ENCODE results near the gene BTBD9. TPM values are rescaled to one million over a fixed set of nuclear protein-coding genes. Genes with fewer than 3 reads are reported as not detected.

The BTBD9 gene
- total RNA-seq, 1 experiment from 2014 or later: 10.8 TPM

DNA sequence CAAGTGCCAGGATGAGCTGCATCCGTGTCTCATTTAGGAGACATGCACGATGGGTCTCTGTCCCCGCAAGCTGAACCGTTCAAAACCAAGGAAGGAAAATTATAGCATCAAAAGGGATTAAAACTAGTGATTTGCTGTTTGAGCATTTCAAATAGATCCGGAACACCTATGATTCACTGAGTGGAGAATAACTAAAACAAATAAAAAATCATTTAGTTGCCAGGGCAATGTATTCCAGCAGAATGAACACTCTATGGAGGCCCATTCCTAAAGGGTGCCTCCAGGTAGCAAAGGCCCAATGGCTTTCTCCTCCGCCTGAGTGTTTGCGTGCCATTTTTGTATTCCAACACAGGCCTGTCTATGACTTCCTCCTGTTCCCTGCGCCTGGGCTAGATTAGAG lies 465.4 kb downstream of the BTBD9 start:
- Histone ChIP-seq H3K27me3 (ENCODE audit: insufficient read depth, low read depth) (no peaks in the 10 kb centered on the region), H3K36me3 (ENCODE audit: low read depth) (no peaks in the 10 kb centered on the region), H3K9me2 (ENCODE audit: insufficient read depth) (no peaks in the 10 kb centered on the region), H2AFZ (no peak overlapping the region), H4K20me1 (ENCODE audit: insufficient read depth) (no peaks in the 10 kb centered on the region; the same call in 1 of the 2 replicates), H3K4me3 (no peak overlapping the region), H3K27ac (no peak overlapping the region), H3K4me2 (no peak overlapping the region), H3K4me1 (replicated peaks; ENCODE audit: insufficient read depth) (no peaks in the 10 kb centered on the region), H3F3A (ENCODE audit: insufficient read depth, low read depth) (no peaks in the 10 kb centered on the region), H3K79me2 (ENCODE audit: low read depth) (no peaks in the 10 kb centered on the region), H3K9me3 (ENCODE audit: insufficient read depth, low read depth) (no peaks in the 10 kb centered on the region)
- CTCF ChIA-PET: no interaction called here
- intact Hi-C loops (cut with micrococcal nuclease; ENCODE audit: unreplicated experiment): no loop called here
- no TSS peak for BruUV-seq (replicated peaks)
- POLR2A ChIA-PET (ENCODE audit: unreplicated experiment): no interaction called here
- no peak for DNase-seq
- TF ChIP-seq, protein P1, sequence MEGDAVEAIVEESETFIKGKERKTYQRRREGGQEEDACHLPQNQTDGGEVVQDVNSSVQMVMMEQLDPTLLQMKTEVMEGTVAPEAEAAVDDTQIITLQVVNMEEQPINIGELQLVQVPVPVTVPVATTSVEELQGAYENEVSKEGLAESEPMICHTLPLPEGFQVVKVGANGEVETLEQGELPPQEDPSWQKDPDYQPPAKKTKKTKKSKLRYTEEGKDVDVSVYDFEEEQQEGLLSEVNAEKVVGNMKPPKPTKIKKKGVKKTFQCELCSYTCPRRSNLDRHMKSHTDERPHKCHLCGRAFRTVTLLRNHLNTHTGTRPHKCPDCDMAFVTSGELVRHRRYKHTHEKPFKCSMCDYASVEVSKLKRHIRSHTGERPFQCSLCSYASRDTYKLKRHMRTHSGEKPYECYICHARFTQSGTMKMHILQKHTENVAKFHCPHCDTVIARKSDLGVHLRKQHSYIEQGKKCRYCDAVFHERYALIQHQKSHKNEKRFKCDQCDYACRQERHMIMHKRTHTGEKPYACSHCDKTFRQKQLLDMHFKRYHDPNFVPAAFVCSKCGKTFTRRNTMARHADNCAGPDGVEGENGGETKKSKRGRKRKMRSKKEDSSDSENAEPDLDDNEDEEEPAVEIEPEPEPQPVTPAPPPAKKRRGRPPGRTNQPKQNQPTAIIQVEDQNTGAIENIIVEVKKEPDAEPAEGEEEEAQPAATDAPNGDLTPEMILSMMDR (conservative IDR thresholded peaks at IDR 0.05): no peak
- TF ChIP-seq EZH2 (IDR thresholded peaks at IDR 0.05; ENCODE audit: low read depth): no peak

DNA sequence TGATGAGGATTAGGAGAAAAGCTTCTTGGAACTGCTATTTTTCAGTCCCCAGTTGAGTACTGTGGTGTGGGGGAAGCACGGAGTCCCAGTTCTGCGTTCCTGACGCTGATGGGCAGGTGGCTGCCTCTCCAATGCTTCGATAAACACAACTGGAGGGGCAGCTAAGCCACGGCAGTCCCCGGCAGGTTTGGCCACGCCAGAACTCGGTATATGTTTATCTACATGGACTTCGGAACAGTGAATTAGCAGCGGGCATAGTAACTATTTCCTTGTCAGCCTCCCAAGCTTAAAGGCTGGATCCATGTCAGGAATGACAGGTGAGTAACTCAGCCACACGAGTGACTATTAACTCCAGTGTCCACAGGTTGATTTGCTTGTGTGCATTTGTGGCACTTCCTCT lies 465.8 kb downstream of the BTBD9 start:
- Histone ChIP-seq H3F3A (ENCODE audit: insufficient read depth, low read depth) (no peaks in the 10 kb centered on the region), H2AFZ (no peak overlapping the region), H3K4me2 (no peak overlapping the region), H4K20me1 (ENCODE audit: insufficient read depth) (no peaks in the 10 kb centered on the region; the same call in 1 of the 2 replicates), H3K36me3 (ENCODE audit: low read depth) (no peaks in the 10 kb centered on the region), H3K79me2 (ENCODE audit: low read depth) (no peaks in the 10 kb centered on the region), H3K27ac (no peak overlapping the region), H3K4me3 (no peak overlapping the region), H3K9me3 (ENCODE audit: insufficient read depth, low read depth) (no peaks in the 10 kb centered on the region), H3K9me2 (ENCODE audit: insufficient read depth) (no peaks in the 10 kb centered on the region), H3K27me3 (ENCODE audit: insufficient read depth, low read depth) (no peaks in the 10 kb centered on the region), H3K4me1 (replicated peaks; ENCODE audit: insufficient read depth) (no peaks in the 10 kb centered on the region)
- no TSS peak for BruUV-seq (replicated peaks)
- CTCF ChIA-PET: no interaction called here
- TF ChIP-seq, protein P1 (conservative IDR thresholded peaks at IDR 0.05): no peak
- TF ChIP-seq EZH2 (IDR thresholded peaks at IDR 0.05; ENCODE audit: low read depth): no peak
- intact Hi-C loops (cut with micrococcal nuclease; ENCODE audit: unreplicated experiment): no loop called here
- no peak for DNase-seq
- POLR2A ChIA-PET (ENCODE audit: unreplicated experiment): no interaction called here

DNA sequence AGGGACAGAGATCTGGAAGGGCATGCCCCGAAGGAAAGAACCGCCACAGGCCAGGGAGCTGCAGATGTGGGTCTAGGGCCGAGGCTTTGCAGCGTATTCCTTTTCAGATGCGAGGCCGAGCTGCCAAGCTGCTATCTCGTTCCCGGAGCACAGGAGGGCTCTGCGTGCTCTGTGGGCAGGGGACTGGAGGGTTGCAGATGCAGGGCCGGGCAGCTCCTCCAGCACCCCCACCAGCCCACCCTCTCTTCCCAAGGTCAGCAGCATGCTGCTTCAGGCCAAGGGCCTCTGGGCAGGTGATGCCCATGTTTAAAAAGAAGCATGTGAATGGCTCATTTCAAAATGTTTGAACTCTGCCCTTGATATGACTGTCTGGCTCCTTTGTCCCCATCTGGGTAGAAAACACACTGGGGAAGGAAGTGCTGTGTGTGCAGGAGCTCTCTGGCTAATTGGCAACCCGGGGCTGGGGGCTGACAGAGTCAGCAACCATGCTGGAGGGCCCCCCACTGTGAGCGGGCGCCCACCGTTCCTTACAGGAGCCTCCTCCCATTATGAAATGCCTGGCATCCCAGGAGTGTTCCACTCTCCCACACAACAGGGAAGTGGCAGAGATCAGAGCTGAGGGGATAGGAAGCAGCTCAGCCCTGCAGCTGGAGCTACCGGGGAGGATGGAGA lies 466.9 kb downstream of the BTBD9 start:
- Histone ChIP-seq H3K4me2 (no peak overlapping the region), H3K36me3 (ENCODE audit: low read depth) (no peaks in the 10 kb centered on the region), H3F3A (ENCODE audit: insufficient read depth, low read depth) (no peaks in the 10 kb centered on the region), H2AFZ (no peak overlapping the region), H3K79me2 (ENCODE audit: low read depth) (no peaks in the 10 kb centered on the region), H4K20me1 (ENCODE audit: insufficient read depth) (no peaks in the 10 kb centered on the region; the same call in 1 of the 2 replicates), H3K27me3 (ENCODE audit: insufficient read depth, low read depth) (no peaks in the 10 kb centered on the region), H3K9me2 (ENCODE audit: insufficient read depth) (no peaks in the 10 kb centered on the region), H3K4me1 (replicated peaks; ENCODE audit: insufficient read depth) (no peaks in the 10 kb centered on the region), H3K9me3 (ENCODE audit: insufficient read depth, low read depth) (no peaks in the 10 kb centered on the region), H3K27ac (no peak overlapping the region), H3K4me3 (no peak overlapping the region)
- no peak for TF ChIP-seq EZH2 (IDR thresholded peaks at IDR 0.05; ENCODE audit: low read depth)
- TF ChIP-seq, protein P1 (conservative IDR thresholded peaks at IDR 0.05): no peak
- intact Hi-C loops (cut with micrococcal nuclease; ENCODE audit: unreplicated experiment): no loop called here
- BruUV-seq (replicated peaks): no TSS peak
- CTCF ChIA-PET: no interaction called here
- no peak for DNase-seq
- POLR2A ChIA-PET (ENCODE audit: unreplicated experiment): no interaction called here

Measured in PC-9 (cell line).